ENCODE data around the gene HDX. TPM values are rescaled to one million over a fixed set of nuclear protein-coding genes. Genes with fewer than 3 reads are reported as not detected.

Gene HDX
- polyA plus RNA-seq, 3 donors, result 2.1 to 3.9 (median 2.8) TPM

- Mint-ChIP-seq H3K9me3 (peaks cover 5 to 24% (median 14%) of the 10 kb centered on the region in 7 donors), H3K27me3 (ENCODE audit: low read depth in 3 of 3) (no peaks in the 10 kb centered on the region), H3K27ac (peak overlapping the region; percentile 68 to 85 (median 80)), H3K36me3 (peaks cover 3 to 4% of the 10 kb centered on the region in 2 donors), H3K4me1 (peaks cover 14% of the 10 kb centered on the region), H3K4me3 (peak overlapping the region; percentile 14 to 53)
- peaks cover 10 to 19% of the 10 kb centered on the region in 2 donors for H3K9me3 ChIP-seq (replicated peaks in 1 of 2; ENCODE audit: control insufficient read depth in 1 of 2, insufficient read depth in 1 of 2, low read length in 2 of 2)
- peak overlapping the region; percentile 44 for H3K4me2 ChIP-seq (replicated peaks; ENCODE audit: extremely low read depth, low read length, poor library complexity, severe bottlenecking)
- no peaks in the 10 kb centered on the region for H4K20me1 ChIP-seq (ENCODE audit: insufficient read depth, low read length)
- H3K27me3 ChIP-seq (ENCODE audit: control insufficient read depth in 2 of 2, insufficient read depth in 2 of 2, low read length in 2 of 2), result no peaks in the 10 kb centered on the region
- TF ChIP-seq CTCF (IDR thresholded peaks at IDR 0.05), result no peak
- peak; percentile 46 to 62 (median 47) for DNase-seq
- H3K79me2 ChIP-seq (ENCODE audit: insufficient read depth, low read length), result no peaks in the 10 kb centered on the region
- intact Hi-C loops (cut with micrococcal nuclease), result no loop called here
- peaks cover 5 to 15% of the 10 kb centered on the region in 2 donors for H3K4me1 ChIP-seq (ENCODE audit: control insufficient read depth in 1 of 2, insufficient read depth in 2 of 2, low read length in 2 of 2)
- H3K9ac ChIP-seq (ENCODE audit: insufficient read depth, low read length, poor library complexity, severe bottlenecking), result no peak overlapping the region
- H3K27ac ChIP-seq (ENCODE audit: low read depth in 1 of 2, low read length in 2 of 2), result peak overlapping the region in 1 of 2 donors; percentile 83
- H3K4me3 ChIP-seq (replicated peaks in 1 of 3; ENCODE audit: low read depth in 2 of 3, low read length in 3 of 3), result peak overlapping the region in 1 of 3 experiments; percentile 4
- WGBS (ENCODE audit: insufficient coverage), result no CpG with 5 or more reads among the region's 2 CpGs
- no peak overlapping the region for H2AFZ ChIP-seq (ENCODE audit: insufficient read depth, low read depth, low read length, poor library complexity, severe bottlenecking)
- H3K36me3 ChIP-seq (replicated peaks in 1 of 2; ENCODE audit: control insufficient read depth in 1 of 2, insufficient read depth in 2 of 2, low read length in 2 of 2), result no peaks in the 10 kb centered on the region
Measured at GRCh38 chrX:84479086-84479485, 23.2 kb downstream of the HDX start.

- peaks cover 9 to 25% of the 10 kb centered on the region in 2 donors for H3K4me1 ChIP-seq (ENCODE audit: control insufficient read depth in 1 of 2, insufficient read depth in 2 of 2, low read length in 2 of 2)
- no peak overlapping the region for H2AFZ ChIP-seq (ENCODE audit: insufficient read depth, low read depth, low read length, poor library complexity, severe bottlenecking)
Measured at GRCh38 chrX:84477114-84477513, 25.1 kb downstream of the HDX start.

More at GRCh38 chrX:84477114-84477513, 25.1 kb downstream of the HDX start:
- peaks cover 0 to 3% of the 10 kb centered on the region in 2 donors for H3K9me3 ChIP-seq (replicated peaks in 1 of 2; ENCODE audit: control insufficient read depth in 1 of 2, insufficient read depth in 1 of 2, low read length in 2 of 2)
- Mint-ChIP-seq H3K4me3 (no peak overlapping the region), H3K36me3 (peaks cover 0 to 2% of the 10 kb centered on the region in 2 donors), H3K27me3 (ENCODE audit: low read depth in 3 of 3) (no peaks in the 10 kb centered on the region), H3K9me3 (peaks cover under 1 to 7% (median 2%) of the 10 kb centered on the region in 7 donors), H3K4me1 (peaks cover 24% of the 10 kb centered on the region), H3K27ac (no peak overlapping the region)
- intact Hi-C loops (cut with micrococcal nuclease), result no loop called here
- no peak overlapping the region for H3K4me2 ChIP-seq (replicated peaks; ENCODE audit: extremely low read depth, low read length, poor library complexity, severe bottlenecking)
- H3K27me3 ChIP-seq (ENCODE audit: control insufficient read depth in 2 of 2, insufficient read depth in 2 of 2, low read length in 2 of 2), result no peaks in the 10 kb centered on the region
- no peak overlapping the region for H3K4me3 ChIP-seq (replicated peaks in 1 of 3; ENCODE audit: low read depth in 2 of 3, low read length in 3 of 3)
- H3K9ac ChIP-seq (ENCODE audit: insufficient read depth, low read length, poor library complexity, severe bottlenecking), result no peak overlapping the region
- no peak for TF ChIP-seq CTCF (IDR thresholded peaks at IDR 0.05)
- DNase-seq, result no peak
- H3K36me3 ChIP-seq (replicated peaks in 1 of 2; ENCODE audit: control insufficient read depth in 1 of 2, insufficient read depth in 2 of 2, low read length in 2 of 2), result no peaks in the 10 kb centered on the region
- H3K79me2 ChIP-seq (ENCODE audit: insufficient read depth, low read length), result no peaks in the 10 kb centered on the region
- no peaks in the 10 kb centered on the region for H4K20me1 ChIP-seq (ENCODE audit: insufficient read depth, low read length)
- no peak overlapping the region for H3K27ac ChIP-seq (ENCODE audit: low read depth in 1 of 2, low read length in 2 of 2)

Data from CD14-positive monocyte (primary cell).